PC-9 (cell line): ENCODE measurements around the gene RNU6-1. TPM values are rescaled to one million over a fixed set of nuclear protein-coding genes. Genes with fewer than 3 reads are reported as not detected.

Experiments used
- BruUV-seq: library from RNA; stranded (reverse); fragments of 400-500 nt; replicated peaks from 2 replicates; lab custom pipeline; 2021; lab: Mats Ljungman, UMichigan
- CTCF ChIA-PET: fragments of 300-600 bp; sonication (Branson Sonifier 250); formaldehyde crosslinking; loops from one replicate; lab custom pipeline; 2022; ENCODE audit warnings: antibody characterized with exemption; lab: Charles Lee
- POLR2A ChIA-PET: fragments of 300-600 bp; sonication (Branson Sonifier 250); formaldehyde crosslinking; loops from one replicate; lab custom pipeline; 2022; ENCODE audit warnings: antibody characterized with exemption; ENCODE audit not compliant: unreplicated experiment; lab: Charles Lee
- DNase-seq, 2 experiments: peaks; one replicate each; pipeline versions ENCODE4 v3.0.0 to v3.0.0-alpha.2; 2015 to 2022; ENCODE audit warnings: mixed read lengths in 1 of 2
- H2AFZ ChIP-seq: fragments of 200-600 bp; sonication (generic); 2 replicates; pipeline ENCODE4 v1.8.1; 2017; ENCODE audit warnings: antibody characterized with exemption
- H3F3A ChIP-seq: fragments of 200-600 bp; sonication (generic); 2 replicates; pipeline ENCODE4 v1.8.1; 2017; ENCODE audit warnings: antibody characterized with exemption, mild to moderate bottlenecking, low read depth; ENCODE audit not compliant: insufficient read depth
- H3K27ac ChIP-seq: fragments of 200-600 bp; sonication (generic); 2 replicates; pipeline ENCODE4 v1.6.1; 2016; ENCODE audit warnings: mixed run types
- H3K27me3 ChIP-seq: fragments of 200-600 bp; sonication (generic); 2 replicates; pipeline ENCODE4 v1.6.1; 2016; ENCODE audit warnings: low read depth, mixed run types; ENCODE audit not compliant: insufficient read depth
- H3K36me3 ChIP-seq: fragments of 200-600 bp; sonication (generic); 2 replicates; pipeline ENCODE4 v1.6.1; 2016; ENCODE audit warnings: low read depth, mixed run types
- H3K4me1 ChIP-seq: fragments of 200-600 bp; sonication (generic); replicated peaks from 2 replicates; pipeline ENCODE4 v1.6.1; 2016; ENCODE audit warnings: mixed run types; ENCODE audit not compliant: insufficient read depth
- H3K4me2 ChIP-seq: fragments of 200-600 bp; sonication (generic); 2 replicates; pipeline ENCODE4 v1.6.1; 2017; ENCODE audit warnings: mixed run types
- H3K4me3 ChIP-seq: fragments of 200-600 bp; sonication (generic); 2 replicates; pipeline ENCODE4 v1.6.1; 2016; ENCODE audit warnings: mixed run types
- H3K79me2 ChIP-seq: fragments of 200-600 bp; sonication (generic); 2 replicates; pipeline ENCODE4 v1.6.1; 2017; ENCODE audit warnings: low read depth, mixed run types
- H3K9me2 ChIP-seq: fragments of 200-600 bp; sonication (generic); 2 replicates; pipeline ENCODE4 v1.8.1; 2017; ENCODE audit warnings: mild to moderate bottlenecking; ENCODE audit not compliant: insufficient read depth
- H3K9me3 ChIP-seq: fragments of 200-600 bp; sonication (generic); 2 replicates; pipeline ENCODE4 v1.8.1; 2016; ENCODE audit warnings: low read depth; ENCODE audit not compliant: insufficient read depth
- H4K20me1 ChIP-seq: fragments of 200-600 bp; sonication (generic); 2 replicates; pipeline ENCODE4 v1.8.1; 2017; ENCODE audit not compliant: insufficient read depth
- CTCF ChIP-seq: fragments of 200-600 bp; sonication (generic); conservative IDR thresholded peaks from 2 replicates; pipeline ENCODE4 v1.6.1; 2017; ENCODE audit warnings: mixed run types, antibody characterized with exemption, mild to moderate bottlenecking, moderate library complexity
- EZH2 ChIP-seq: fragments of 200-600 bp; sonication (generic); IDR thresholded peaks from 2 replicates; pipeline ENCODE4 v1.8.0; 2017; ENCODE audit warnings: antibody characterized with exemption, low read depth
- intact Hi-C: fragments of 100-400 bp; cut with micrococcal nuclease; formaldehyde crosslinking; loops from one replicate; pipeline ENCODE4 v1.10.0; 2022; ENCODE audit not compliant: unreplicated experiment
- total RNA-seq: library from RNA; stranded (reverse); gene quantifications from 2 replicates; pipeline ENCODE4 v1.2.3, GENCODE V29; 2021

Gene RNU6-1
- total RNA-seq, 1 experiment from 2014 or later: not detected

GRCh38 chr15:67819636-67820035, 20.2 kb downstream of the RNU6-1 start:
- H3K4me1 ChIP-seq: no peaks in the 10 kb centered on the region
- H3K4me2 ChIP-seq: no peak overlapping the region
- TF ChIP-seq CTCF (no peak), EZH2 (no peak)
- ChIA-PET POLR2A (no interaction called here), CTCF (no interaction called here)
- no peak overlapping the region for H3K4me3 ChIP-seq
- H2AFZ ChIP-seq: no peak overlapping the region
- no peaks in the 10 kb centered on the region for H3K9me3 ChIP-seq
- intact Hi-C loops: no loop called here
- no peak overlapping the region for H3K27ac ChIP-seq
- DNase-seq: no peak
- H4K20me1 ChIP-seq: no peaks in the 10 kb centered on the region
- H3K36me3 ChIP-seq: no peaks in the 10 kb centered on the region
- H3K27me3 ChIP-seq: no peaks in the 10 kb centered on the region
- no peaks in the 10 kb centered on the region for H3F3A ChIP-seq
- no TSS peak for BruUV-seq
- H3K79me2 ChIP-seq: no peaks in the 10 kb centered on the region
- no peaks in the 10 kb centered on the region for H3K9me2 ChIP-seq

- H2AFZ ChIP-seq: no peak overlapping the region
- ChIA-PET CTCF (no interaction called here), POLR2A (no interaction called here)
- H3K4me2 ChIP-seq: no peak overlapping the region
- H3K4me1 ChIP-seq: no peaks in the 10 kb centered on the region
- no peaks in the 10 kb centered on the region for H3K9me2 ChIP-seq
- DNase-seq: no peak
- H4K20me1 ChIP-seq: no peaks in the 10 kb centered on the region
- H3F3A ChIP-seq: no peaks in the 10 kb centered on the region
- no peaks in the 10 kb centered on the region for H3K36me3 ChIP-seq
- H3K79me2 ChIP-seq: no peaks in the 10 kb centered on the region
- TF ChIP-seq EZH2 (no peak), CTCF (no peak)
- H3K4me3 ChIP-seq: no peak overlapping the region
- no peak overlapping the region for H3K27ac ChIP-seq
- H3K27me3 ChIP-seq: no peaks in the 10 kb centered on the region
- intact Hi-C loops: no loop called here
- H3K9me3 ChIP-seq: no peaks in the 10 kb centered on the region
- no TSS peak for BruUV-seq
Observed at GRCh38 chr15:67818464-67818863, 21.4 kb downstream of the RNU6-1 start.

- Histone ChIP-seq H2AFZ (no peak overlapping the region), H4K20me1 (no peaks in the 10 kb centered on the region), H3K27ac (no peak overlapping the region), H3K36me3 (no peaks in the 10 kb centered on the region), H3K9me3 (no peaks in the 10 kb centered on the region), H3K79me2 (no peaks in the 10 kb centered on the region), H3K4me2 (no peak overlapping the region), H3K4me1 (no peaks in the 10 kb centered on the region), H3K9me2 (no peaks in the 10 kb centered on the region), H3K4me3 (no peak overlapping the region), H3K27me3 (no peaks in the 10 kb centered on the region), H3F3A (no peaks in the 10 kb centered on the region)
- POLR2A ChIA-PET: no interaction called here
- CTCF ChIA-PET: no interaction called here
- TF ChIP-seq EZH2 (no peak), CTCF (no peak)
- intact Hi-C loops: no loop called here
- BruUV-seq: no TSS peak
- no peak for DNase-seq
Observed at GRCh38 chr15:67816668-67817067, 23.2 kb downstream of the RNU6-1 start.
